KMS-11 (cell line): ENCODE measurements around the gene CDC45.

Experiments
- H2AFZ ChIP-seq: fragments of 200-600 bp; sonication (generic); 2 replicates; pipeline ENCODE4 v1.6.1; 2016; ENCODE audit warnings: antibody characterized with exemption, mixed run types, low read depth
- H3K27ac ChIP-seq: fragments of 200-600 bp; sonication (generic); 2 replicates; pipeline ENCODE4 v1.6.1; 2016; ENCODE audit warnings: mild to moderate bottlenecking, mixed run types
- H3K27me3 ChIP-seq: fragments of 200-600 bp; sonication (generic); 2 replicates; pipeline ENCODE4 v1.6.1; 2017; ENCODE audit warnings: mild to moderate bottlenecking, low read depth, mixed run types, moderate library complexity; ENCODE audit not compliant: insufficient read depth
- H3K36me3 ChIP-seq: fragments of 200-600 bp; sonication (generic); 2 replicates; pipeline ENCODE4 v1.6.1; 2017; ENCODE audit warnings: mild to moderate bottlenecking, mixed run types; ENCODE audit not compliant: insufficient read depth
- H3K4me1 ChIP-seq: fragments of 200-600 bp; sonication (generic); 2 replicates; pipeline ENCODE4 v1.6.1; 2016; ENCODE audit warnings: mild to moderate bottlenecking, low read depth, mixed run types; ENCODE audit not compliant: poor library complexity, severe bottlenecking
- H3K4me2 ChIP-seq: fragments of 200-600 bp; sonication (generic); 2 replicates; pipeline ENCODE4 v1.7.0; 2016; ENCODE audit warnings: mild to moderate bottlenecking, mixed run types
- H3K4me3 ChIP-seq: fragments of 200-600 bp; sonication (generic); IDR thresholded peaks from 2 replicates; pipeline ENCODE4 v1.6.1; 2017; ENCODE audit warnings: low read depth, low read length, mixed read lengths; ENCODE audit not compliant: insufficient read depth
- H3K79me2 ChIP-seq: fragments of 200-600 bp; sonication (generic); 2 replicates; pipeline ENCODE4 v1.6.1; 2016; ENCODE audit warnings: low read depth, mixed run types; ENCODE audit not compliant: insufficient read depth
- H3K9ac ChIP-seq: fragments of 200-600 bp; sonication (generic); 2 replicates; pipeline ENCODE4 v1.6.1; 2016; ENCODE audit warnings: mild to moderate bottlenecking, mixed run types
- H4K20me1 ChIP-seq: fragments of 200-600 bp; sonication (generic); 2 replicates; pipeline ENCODE4 v1.6.1; 2016; ENCODE audit warnings: mild to moderate bottlenecking, mixed run types; ENCODE audit not compliant: insufficient read depth
- CTCF ChIP-seq: fragments of 200-600 bp; sonication (generic); conservative IDR thresholded peaks from 2 replicates; pipeline ENCODE4 v1.6.1; 2017; ENCODE audit warnings: low read depth, mild to moderate bottlenecking, antibody characterized with exemption, low read length, moderate library complexity, mixed read lengths

The CDC45 gene

GRCh38 chr22:19559956-19560355 is 80.2 kb downstream of the CDC45 start:
- Histone ChIP-seq H3K4me2 (no peak overlapping the region), H3K4me3 (no peak overlapping the region), H3K9ac (no peak overlapping the region), H3K79me2 (no peaks in the 10 kb centered on the region), H4K20me1 (no peaks in the 10 kb centered on the region), H3K27me3 (no peaks in the 10 kb centered on the region), H3K36me3 (no peaks in the 10 kb centered on the region), H3K4me1 (no peaks in the 10 kb centered on the region), H2AFZ (no peak overlapping the region), H3K27ac (no peak overlapping the region)
- no peak for TF ChIP-seq CTCF

GRCh38 chr22:19565382-19566278 is 85.9 kb downstream of the CDC45 start:
- Histone ChIP-seq H3K4me1 (no peaks in the 10 kb centered on the region), H2AFZ (no peak overlapping the region), H4K20me1 (no peaks in the 10 kb centered on the region), H3K36me3 (no peaks in the 10 kb centered on the region), H3K27ac (no peak overlapping the region), H3K4me2 (no peak overlapping the region), H3K27me3 (no peaks in the 10 kb centered on the region), H3K9ac (no peak overlapping the region), H3K4me3 (no peak overlapping the region), H3K79me2 (no peaks in the 10 kb centered on the region)
- TF ChIP-seq CTCF, result no peak

GRCh38 chr22:19566279-19567156 is 86.8 kb downstream of the CDC45 start:
- Histone ChIP-seq H2AFZ (no peak overlapping the region), H3K4me3 (no peak overlapping the region), H3K27me3 (no peaks in the 10 kb centered on the region), H3K79me2 (no peaks in the 10 kb centered on the region), H3K9ac (no peak overlapping the region), H3K27ac (no peak overlapping the region), H3K36me3 (no peaks in the 10 kb centered on the region), H3K4me2 (no peak overlapping the region), H3K4me1 (no peaks in the 10 kb centered on the region), H4K20me1 (no peaks in the 10 kb centered on the region)
- no peak for TF ChIP-seq CTCF

GRCh38 chr22:19567157-19568009 is 87.7 kb downstream of the CDC45 start:
- H3K9ac ChIP-seq, result no peak overlapping the region
- H3K4me2 ChIP-seq, result no peak overlapping the region
- no peak for TF ChIP-seq CTCF
- no peak overlapping the region for H3K27ac ChIP-seq
- H3K36me3 ChIP-seq, result no peaks in the 10 kb centered on the region
- H3K4me1 ChIP-seq, result no peaks in the 10 kb centered on the region
- no peak overlapping the region for H2AFZ ChIP-seq
- H3K27me3 ChIP-seq, result no peaks in the 10 kb centered on the region
- no peaks in the 10 kb centered on the region for H4K20me1 ChIP-seq
- H3K4me3 ChIP-seq, result no peak overlapping the region
- H3K79me2 ChIP-seq, result no peaks in the 10 kb centered on the region
